Measurements from ENCODE around the gene POP4.

- no peak for TF ChIP-seq CTCF (IDR thresholded peaks at IDR 0.05)
- no peak for TF ChIP-seq POLR2A (IDR thresholded peaks at IDR 0.05)
These were observed 35.5 kb downstream of the POP4 start for GRCh38 chr19:29641597-29641996.

Data from uterus (tissue), 2 donors.